Right lobe of liver (tissue), 6 donors: ENCODE results near the gene ZBTB7C. TPM values are rescaled to one million over a fixed set of nuclear protein-coding genes. Genes with fewer than 3 reads are reported as not detected.

Experiments
- ATAC-seq, 4 donors: fragments of 200-7000 bp; cut with Tn5 transposase; one replicate each; pipeline ENCODE4 v1.9.1; 2020; ENCODE audit warnings: mild to moderate bottlenecking in 4 of 4, moderate library complexity in 4 of 4
- DNase-seq, 3 donors: peaks; one replicate each; pipeline ENCODE4 v3.0.0-alpha.2; 2020
- H3K27ac ChIP-seq, 3 donors: fragments of 200-600 bp; one replicate each; pipeline ENCODE4 v1.8.0; 2022
- H3K27me3 ChIP-seq, 2 donors: fragments of 200-600 bp; one replicate each; pipeline ENCODE4 v1.8.0; 2022
- H3K36me3 ChIP-seq, 4 donors: fragments of 200-600 bp; sonication (generic) in 1 of 4; one replicate each; pipeline versions ENCODE4 v1.5.1 to v1.8.0; 2017 to 2022; ENCODE audit warnings: control low read depth in 1 of 4
- H3K4me1 ChIP-seq, 4 donors: fragments of 200-600 bp; sonication (generic) in 1 of 4; one replicate each; pipeline versions ENCODE4 v1.5.1 to v1.8.0; 2017 to 2022; ENCODE audit warnings: control low read depth in 1 of 4
- H3K4me3 ChIP-seq, 3 donors: fragments of 200-600 bp; one replicate each; pipeline ENCODE4 v1.8.0; 2022
- H3K9me3 ChIP-seq, 4 donors: fragments of 200-600 bp; sonication (generic) in 1 of 4; one replicate each; pipeline versions ENCODE4 v1.5.1 to v1.8.0; 2017 to 2022; ENCODE audit warnings: control low read depth in 1 of 4
- POLR2A ChIP-seq: fragments of 450-650 bp; IDR thresholded peaks from one replicate; pipeline ENCODE4 v1.6.1; 2017; ENCODE audit warnings: antibody characterized with exemption, mild to moderate bottlenecking
- WGBS: methylation state at CpG from one replicate; pipeline ENCODE4 v1.1.6; 2018; ENCODE audit warnings: low coverage, low lambda C conversion rate; ENCODE audit not compliant: insufficient coverage; ENCODE audit errors: missing lambda C conversion rate; 5-methylcytosine and 5-hydroxymethylcytosine counted together
- intact Hi-C, 2 donors: fragments of 100-400 bp; cut with DNase I; formaldehyde crosslinking; loops; one replicate each; pipeline versions ENCODE4 v1.11.2 to v1.14.1; 2022
- total RNA-seq, 6 experiments: library from RNA; depleted of rRNA in 2 of 6; stranded (reverse); fragments of >200 nt in 2 of 6; fragmentation: NEBNext Ultra II Directional in 3 of 6; extraction: Animal tissue kit (Norgen Biotek cat#: 25700) in 3 of 6; gene quantifications; one replicate each; pipeline versions ENCODE4 v1.1.0 to v1.2.4, GENCODE V29; 2016 to 2023
- TF ChIP-seq, protein P1 (sequence below), 4 donors: fragments of 200-600 bp in 3 of 4; fragments of 450-650 bp in 1 of 4; IDR thresholded peaks; one replicate each; pipeline versions ENCODE4 v1.5.1 to v1.8.0; 2016 to 2022; ENCODE audit warnings: antibody characterized with exemption in 4 of 4, mild to moderate bottlenecking in 2 of 4
- donor health status: DM: no; HTN: yes; CAD: no.
- donor health status: DM: no; HTN: no; CAD: no.
- donor health status: DM: no; HTN: no; CAD: no.
- donor health status: DM: no; HTN: yes; CAD: no.
- donor health status: DM: no; HTN: yes; CAD: no.

Gene ZBTB7C
- total RNA-seq, 6 experiments from 2014 or later = 1.1 to 1.7 (median 1.3) TPM

DNA sequence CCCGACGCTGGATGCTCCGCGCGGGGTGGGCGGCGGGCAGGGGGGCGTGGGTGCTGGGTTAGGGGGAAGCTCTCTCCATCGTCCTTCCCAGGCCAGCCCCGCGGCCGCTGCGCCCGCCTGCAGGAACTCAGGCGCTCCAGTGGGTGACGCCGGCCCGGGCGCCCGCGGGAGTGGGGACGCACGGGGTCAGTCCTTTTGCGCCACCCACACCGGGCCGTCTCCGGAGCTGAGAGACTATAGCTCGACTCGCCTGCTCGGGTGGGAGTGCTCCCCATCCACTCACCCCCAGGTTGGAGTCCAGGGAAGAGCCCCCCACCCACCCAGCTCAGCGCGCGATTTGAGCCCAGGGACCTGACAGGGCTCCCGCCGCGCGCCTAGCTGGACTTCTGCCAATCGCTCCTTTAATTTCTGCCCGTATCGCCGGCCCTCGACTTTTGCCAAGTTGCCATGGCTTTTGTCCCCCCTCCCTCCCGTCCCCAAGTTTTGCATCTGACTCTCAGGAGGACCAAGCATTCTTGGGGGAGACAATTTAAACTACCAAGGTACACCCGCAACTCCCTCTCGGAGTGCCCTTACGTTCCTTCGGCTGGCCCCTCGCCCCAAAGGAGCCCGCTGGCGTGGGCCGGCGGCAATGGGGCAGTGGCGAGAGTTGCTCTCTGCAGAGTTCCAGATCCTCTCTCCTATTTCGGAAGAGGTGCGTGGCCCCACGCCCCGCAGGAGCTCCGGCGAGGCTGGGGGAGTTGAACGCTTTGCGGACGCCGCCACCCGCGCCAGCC lies 272.9 kb downstream of the ZBTB7C start:
- TF ChIP-seq, protein P1, sequence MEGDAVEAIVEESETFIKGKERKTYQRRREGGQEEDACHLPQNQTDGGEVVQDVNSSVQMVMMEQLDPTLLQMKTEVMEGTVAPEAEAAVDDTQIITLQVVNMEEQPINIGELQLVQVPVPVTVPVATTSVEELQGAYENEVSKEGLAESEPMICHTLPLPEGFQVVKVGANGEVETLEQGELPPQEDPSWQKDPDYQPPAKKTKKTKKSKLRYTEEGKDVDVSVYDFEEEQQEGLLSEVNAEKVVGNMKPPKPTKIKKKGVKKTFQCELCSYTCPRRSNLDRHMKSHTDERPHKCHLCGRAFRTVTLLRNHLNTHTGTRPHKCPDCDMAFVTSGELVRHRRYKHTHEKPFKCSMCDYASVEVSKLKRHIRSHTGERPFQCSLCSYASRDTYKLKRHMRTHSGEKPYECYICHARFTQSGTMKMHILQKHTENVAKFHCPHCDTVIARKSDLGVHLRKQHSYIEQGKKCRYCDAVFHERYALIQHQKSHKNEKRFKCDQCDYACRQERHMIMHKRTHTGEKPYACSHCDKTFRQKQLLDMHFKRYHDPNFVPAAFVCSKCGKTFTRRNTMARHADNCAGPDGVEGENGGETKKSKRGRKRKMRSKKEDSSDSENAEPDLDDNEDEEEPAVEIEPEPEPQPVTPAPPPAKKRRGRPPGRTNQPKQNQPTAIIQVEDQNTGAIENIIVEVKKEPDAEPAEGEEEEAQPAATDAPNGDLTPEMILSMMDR (IDR thresholded peaks at IDR 0.05) = peak in 1 of 4 donors; percentile 15
- TF ChIP-seq POLR2A = no peak
- H3K27me3 ChIP-seq = no peaks in the 10 kb centered on the region
- intact Hi-C loops = no loop called here
- no peaks in the 10 kb centered on the region for H3K36me3 ChIP-seq
- DNase-seq = peak in 2 of 3 donors; percentile 48 to 72
- ATAC-seq = peak; percentile 46 to 52 (median 50)
- peaks cover 0 to 15% (median 0%) of the 10 kb centered on the region in 4 donors for H3K4me1 ChIP-seq
- H3K4me3 ChIP-seq = peak overlapping the region; percentile 58 to 65 (median 64)
- H3K9me3 ChIP-seq = no peaks in the 10 kb centered on the region
- 0% methylated on average over 10 of the region's 65 CpGs for WGBS
- H3K27ac ChIP-seq = no peak overlapping the region

DNA sequence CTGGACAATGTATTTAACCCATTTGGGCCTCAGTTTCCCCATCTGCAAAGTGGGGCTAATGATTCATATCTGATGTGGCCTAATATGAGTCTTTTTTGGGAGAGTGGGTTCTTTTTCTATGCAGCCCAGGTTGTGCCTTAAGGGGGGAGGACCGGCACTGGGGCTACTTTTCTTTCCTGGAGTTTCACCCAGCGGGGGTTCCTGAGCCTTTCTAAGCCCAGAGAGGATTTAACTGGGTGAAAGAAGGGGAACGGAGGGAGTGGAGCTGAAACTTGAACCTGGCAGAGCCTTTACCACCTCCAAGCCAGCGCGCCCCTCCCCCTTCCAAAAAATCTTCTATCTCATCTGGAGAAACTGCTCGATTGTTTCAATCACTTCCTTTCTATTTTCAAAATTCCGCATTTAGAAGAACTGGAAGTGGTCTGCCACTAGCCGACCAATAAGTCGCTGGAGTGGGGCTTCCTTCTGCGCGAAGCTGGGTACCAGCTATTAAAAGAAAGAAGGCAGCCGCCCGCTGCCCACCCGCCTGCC lies 273.7 kb downstream of the ZBTB7C start:
- no peaks in the 10 kb centered on the region for H3K36me3 ChIP-seq
- ATAC-seq = no peak
- TF ChIP-seq, protein P1 (IDR thresholded peaks at IDR 0.05) = no peak
- TF ChIP-seq POLR2A = no peak
- H3K27me3 ChIP-seq = no peaks in the 10 kb centered on the region
- intact Hi-C loops = no loop called here
- peak overlapping the region; percentile 58 to 65 (median 64) for H3K4me3 ChIP-seq
- H3K9me3 ChIP-seq = no peaks in the 10 kb centered on the region
- WGBS = 16% methylated on average over 13 of the region's 14 CpGs
- DNase-seq = peak in 1 of 3 donors; percentile 9
- H3K27ac ChIP-seq = no peak overlapping the region
- H3K4me1 ChIP-seq = peaks cover 0 to 20% (median 0%) of the 10 kb centered on the region in 4 donors

DNA sequence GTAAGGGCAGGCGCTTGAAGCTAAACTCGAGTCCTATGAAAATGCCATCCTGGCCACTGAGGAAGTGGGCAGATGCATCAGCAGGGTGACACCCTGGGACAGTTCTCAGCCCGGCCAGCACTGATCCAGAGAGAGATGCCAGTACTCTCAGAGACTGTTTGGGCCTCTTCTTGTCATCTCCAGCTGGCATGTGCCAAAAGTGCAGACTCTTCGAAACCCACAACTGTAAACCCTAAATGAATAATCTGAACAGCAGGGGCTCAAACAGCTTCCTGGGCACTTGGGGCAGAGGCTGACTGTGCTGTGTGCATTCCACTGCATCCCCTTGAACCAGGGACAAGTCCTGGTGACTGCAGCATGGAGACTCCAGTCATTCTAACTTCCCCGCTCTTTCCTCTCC lies 274.6 kb downstream of the ZBTB7C start:
- H3K27ac ChIP-seq = no peak overlapping the region
- no peaks in the 10 kb centered on the region for H3K27me3 ChIP-seq
- intact Hi-C loops = no loop called here
- 100% methylated on average over 1 of the region's 5 CpGs for WGBS
- TF ChIP-seq POLR2A = no peak
- TF ChIP-seq, protein P1 (IDR thresholded peaks at IDR 0.05) = no peak
- H3K9me3 ChIP-seq = no peaks in the 10 kb centered on the region
- H3K36me3 ChIP-seq = no peaks in the 10 kb centered on the region
- no peak for DNase-seq
- ATAC-seq = no peak
- no peak overlapping the region for H3K4me3 ChIP-seq
- peaks cover 0 to 28% (median 0%) of the 10 kb centered on the region in 4 donors for H3K4me1 ChIP-seq

DNA sequence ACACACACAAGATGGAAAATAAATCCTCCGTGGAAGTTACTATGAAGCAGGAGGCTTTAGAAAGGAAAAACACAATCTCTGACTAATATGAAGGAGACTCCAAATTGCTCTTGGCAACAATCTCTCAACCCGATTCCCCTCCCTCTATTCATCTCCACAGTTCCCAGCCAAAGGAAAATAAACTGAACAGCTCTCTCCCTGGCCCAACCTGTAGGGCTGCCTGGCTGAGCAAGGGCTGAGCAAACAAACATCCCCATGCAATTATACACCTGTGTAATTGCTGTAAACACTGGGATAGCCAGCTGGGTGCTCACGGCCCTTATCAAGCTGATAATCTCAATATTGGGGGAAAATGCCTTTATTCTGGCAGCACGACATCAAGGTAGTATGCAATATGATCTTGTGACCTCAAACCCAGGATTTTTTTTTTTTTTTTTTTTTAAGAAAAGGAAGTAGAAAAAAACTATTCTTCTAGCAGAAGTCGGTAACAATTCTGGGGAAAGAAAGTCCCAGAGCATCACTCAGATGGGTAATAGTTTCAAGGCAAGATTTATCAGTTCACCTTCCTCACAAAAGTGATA lies 275.4 kb downstream of the ZBTB7C start:
- intact Hi-C loops = no loop called here
- 32% methylated on average over 5 of the region's 5 CpGs for WGBS
- Histone ChIP-seq H3K4me3 (no peak overlapping the region), H3K36me3 (no peaks in the 10 kb centered on the region), H3K27ac (no peak overlapping the region), H3K4me1 (peaks cover 0 to 36% (median 0%) of the 10 kb centered on the region in 4 donors), H3K27me3 (no peaks in the 10 kb centered on the region), H3K9me3 (no peaks in the 10 kb centered on the region)
- TF ChIP-seq POLR2A = no peak
- TF ChIP-seq, protein P1 (IDR thresholded peaks at IDR 0.05) = no peak
- peak in 1 of 3 donors; percentile 37 for DNase-seq
- ATAC-seq = peak in 2 of 4 donors; percentile 19 to 43
